Posterior vena cava (tissue), 2 donors: Measurements from ENCODE around the gene ITGA7. TPM values are rescaled to one million over a fixed set of nuclear protein-coding genes. Genes with fewer than 3 reads are reported as not detected.

Experiments used
- DNase-seq: peaks from one replicate; pipeline ENCODE4 v3.0.0-alpha.2; 2020; ENCODE audit warnings: low spot score
- intact Hi-C, 2 donors: fragments of 100-400 bp; cut with DNase I; formaldehyde crosslinking; loops; one replicate each; pipeline versions ENCODE4 v1.14.1 to v1.14.2; 2022 to 2023
- total RNA-seq, 2 donors: library from RNA; stranded (reverse); fragmentation: NEBNext Ultra II Directional; extraction: Animal tissue kit (Norgen Biotek cat#: 25700); gene quantifications; one replicate each; pipeline ENCODE4 v1.2.1, GENCODE V29; 2021
- donor health status: DM: yes; HTN: yes; CAD: no.
- donor health status: DM: yes; HTN: yes; CAD: no.

Gene ITGA7
- total RNA-seq, 2 donors from 2014 or later = 497 to 570 TPM

DNA sequence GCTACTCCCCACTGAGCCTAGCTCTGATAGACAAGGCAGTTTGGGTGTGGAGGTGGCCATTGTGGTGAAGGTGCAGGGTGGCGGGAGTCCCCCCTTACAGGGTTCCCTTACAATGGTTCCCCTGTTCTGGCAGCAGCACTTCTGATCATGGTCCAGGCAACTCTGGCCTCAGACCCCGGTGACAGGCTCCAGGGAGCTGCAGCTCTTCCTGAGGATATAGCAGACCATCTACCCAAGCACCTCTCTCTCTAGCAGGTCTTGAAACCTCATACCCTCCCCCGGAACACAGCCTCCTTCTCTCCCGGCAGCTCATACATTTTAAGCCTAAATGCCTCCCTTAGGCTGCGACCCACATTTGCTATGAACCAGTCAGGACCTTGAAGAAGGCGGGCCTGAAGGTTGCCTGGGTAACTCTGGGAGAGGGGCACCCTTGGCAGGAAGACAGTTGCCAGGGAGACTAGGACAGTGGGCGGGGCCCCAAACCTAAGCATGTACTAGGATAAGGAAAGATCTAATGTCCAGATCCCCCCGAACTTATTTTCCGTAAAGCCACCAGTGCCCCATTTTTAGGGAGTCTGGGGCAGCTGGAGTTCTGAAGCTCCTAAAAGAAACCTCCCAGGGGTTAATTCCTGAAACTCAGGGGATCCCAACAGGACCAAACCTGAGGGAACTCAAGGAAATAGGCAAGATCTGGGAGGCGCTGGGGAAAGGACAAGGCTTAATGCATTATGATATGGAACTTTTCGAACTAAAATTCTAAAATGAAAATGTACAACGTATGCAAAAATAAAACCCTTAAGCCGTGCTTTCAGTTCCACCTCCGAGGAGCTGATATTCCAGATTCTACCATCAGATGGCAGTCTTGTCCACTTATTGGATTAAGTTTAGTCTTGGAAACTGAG lies 30.7 kb upstream of the ITGA7 start:
- intact Hi-C loops = no loop called here

DNA sequence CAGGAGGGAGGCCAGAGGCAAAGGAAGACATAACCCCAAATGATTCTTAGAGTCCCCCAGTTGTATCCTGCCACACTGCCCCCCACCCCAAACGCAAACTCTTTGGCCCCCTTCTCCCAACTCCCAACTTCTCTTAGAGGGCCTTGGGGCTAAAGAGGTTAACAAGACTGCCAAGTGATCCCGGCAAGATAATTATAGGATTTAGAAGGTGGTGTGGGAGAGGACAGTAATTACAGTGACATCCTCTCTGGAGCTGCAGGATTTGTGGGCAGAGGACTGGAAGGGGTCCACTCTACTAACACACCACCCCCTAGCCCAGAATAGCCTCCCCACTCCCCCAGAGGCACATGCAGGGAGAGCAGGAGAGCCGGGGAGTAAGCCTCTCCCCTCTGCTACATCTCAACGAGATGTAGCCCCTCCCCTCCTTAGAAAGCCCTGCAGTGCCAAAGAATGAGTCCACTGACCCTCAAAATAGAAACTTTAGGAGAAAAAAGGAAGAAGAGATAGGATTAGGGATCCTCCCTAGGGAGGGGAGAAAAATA lies 29.9 kb upstream of the ITGA7 start:
- no peak for DNase-seq
- intact Hi-C loops = no loop called here

More for the DNA sequence above, 30.7 kb upstream of the ITGA7 start:
- DNase-seq = peak; percentile 93

DNA sequence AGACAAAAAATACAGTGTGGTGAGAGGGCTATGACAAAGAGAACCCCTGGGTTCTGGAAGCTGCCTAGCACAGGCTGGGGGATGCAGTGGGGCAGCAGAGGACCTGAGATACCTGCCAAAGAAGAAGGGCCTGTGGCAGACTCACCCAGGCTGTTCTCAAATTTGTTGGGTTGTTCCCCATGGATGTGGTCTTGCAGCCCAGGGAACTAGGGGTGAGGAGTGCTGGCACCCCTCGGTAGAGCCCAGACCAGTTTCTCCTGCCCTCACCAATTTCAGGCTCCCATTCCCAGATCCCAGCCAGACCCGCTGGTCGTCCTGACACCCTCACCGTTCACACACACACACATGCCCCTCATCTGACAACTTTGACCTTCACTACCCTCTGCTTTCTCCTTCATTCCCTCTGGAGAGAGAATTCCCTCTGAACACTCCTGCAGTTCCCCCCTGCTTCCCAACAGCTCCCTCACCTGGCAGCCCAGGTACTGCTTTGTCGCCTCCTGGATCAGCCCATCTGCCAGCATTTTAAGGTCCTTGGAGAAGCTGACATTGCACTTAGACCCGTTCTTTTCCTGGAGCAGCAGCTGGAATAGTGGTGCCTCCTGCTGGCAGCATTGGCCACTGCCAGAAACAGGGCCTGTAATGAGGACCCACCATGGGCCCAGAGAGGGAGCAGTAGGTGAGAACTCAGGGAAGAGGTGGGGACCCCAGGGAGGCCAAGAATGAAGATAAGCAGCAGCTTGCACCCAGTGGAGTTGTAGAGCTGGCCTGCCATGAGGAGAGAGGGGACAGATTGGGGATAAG lies 29.3 kb upstream of the ITGA7 start:
- intact Hi-C loops = no loop called here
- peak; percentile 64 for DNase-seq

DNA sequence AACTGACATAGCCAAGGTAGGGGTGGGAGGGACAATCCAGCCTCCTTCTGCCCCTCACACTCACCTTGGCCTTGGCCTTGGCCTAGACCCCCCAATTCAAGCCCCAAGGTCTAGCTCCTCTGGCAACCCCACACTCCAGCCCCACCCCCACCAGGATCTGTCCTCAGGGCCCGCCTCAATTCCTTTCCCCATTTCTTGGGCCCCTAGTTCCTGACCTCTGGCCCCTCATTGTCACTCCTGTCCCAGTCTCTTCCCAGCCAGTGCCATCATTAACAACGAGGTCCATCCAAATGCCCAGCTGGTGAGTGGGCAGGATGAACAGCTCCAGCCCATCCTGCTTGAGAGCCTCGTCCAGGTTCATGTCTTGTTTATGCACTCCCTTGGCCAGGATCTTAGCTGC lies 28.4 kb upstream of the ITGA7 start:
- intact Hi-C loops = no loop called here
- peak; percentile 73 for DNase-seq

DNA sequence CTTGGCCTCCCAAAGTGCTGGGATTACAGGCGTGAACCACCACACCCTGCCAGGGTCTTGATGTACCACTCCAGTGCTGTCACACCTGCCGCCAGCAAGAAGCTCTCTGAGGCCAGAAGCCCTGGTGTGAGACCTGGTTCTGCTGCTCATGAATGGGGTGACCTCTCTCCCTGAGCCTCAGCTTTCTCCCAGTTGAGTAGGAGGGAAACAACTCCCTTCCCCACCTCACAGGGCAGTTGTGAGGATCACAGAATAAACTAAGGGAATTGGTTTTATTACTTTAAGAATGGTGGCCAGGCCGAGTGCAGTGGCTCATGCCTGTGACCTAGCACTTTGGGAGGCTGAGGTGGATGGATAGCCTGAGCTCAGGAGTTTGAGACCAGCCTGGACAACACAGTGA lies 26.9 kb upstream of the ITGA7 start:
- DNase-seq = peak; percentile 47
- intact Hi-C loops = no loop called here

DNA sequence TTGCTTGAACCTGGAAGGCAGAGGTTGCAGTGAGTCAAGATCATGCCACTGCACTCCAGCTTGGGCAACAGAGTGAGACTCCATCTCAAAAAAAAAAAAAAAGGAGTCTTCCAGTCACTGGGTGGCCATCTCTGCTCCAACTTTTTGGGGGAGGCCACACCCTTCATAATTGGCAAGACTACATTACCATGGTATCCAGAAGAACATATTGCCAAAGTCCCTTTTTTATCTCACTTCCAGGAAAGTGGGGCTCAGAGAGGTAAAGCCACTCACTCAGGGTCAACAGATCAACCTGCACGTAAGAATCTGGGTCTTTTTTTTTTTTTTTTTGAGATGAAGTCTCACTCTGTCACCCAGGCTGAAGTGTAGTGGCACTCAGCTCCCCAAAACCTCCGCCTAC lies 26.2 kb upstream of the ITGA7 start:
- intact Hi-C loops = no loop called here
- DNase-seq = no peak

DNA sequence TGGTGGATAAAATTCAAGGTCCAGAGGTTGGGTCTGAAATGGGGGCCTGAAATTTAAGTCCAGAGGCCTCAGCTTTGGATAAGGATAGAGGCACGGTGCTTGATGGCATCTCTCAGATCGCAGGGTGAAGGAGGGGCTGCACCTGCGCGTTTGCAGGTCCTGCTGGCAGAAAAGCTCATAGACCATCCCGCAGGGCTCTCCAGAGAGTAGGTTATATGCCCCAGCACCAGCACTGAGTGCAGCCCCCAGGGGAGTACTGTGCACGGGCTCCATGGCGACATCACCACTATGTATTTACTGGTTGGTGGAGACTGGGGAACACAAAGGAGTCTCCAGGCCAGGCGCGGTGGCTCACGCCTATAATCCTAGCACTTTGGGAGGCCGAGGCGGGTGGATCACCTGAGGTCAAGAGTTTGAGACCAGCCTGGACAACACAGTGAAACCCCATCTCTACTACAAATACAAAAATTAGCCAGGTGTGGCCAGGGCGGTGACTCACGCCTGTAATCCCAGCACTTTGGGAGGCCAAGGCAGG lies 25.4 kb upstream of the ITGA7 start:
- intact Hi-C loops = no loop called here
- peak; percentile 57 for DNase-seq

DNA sequence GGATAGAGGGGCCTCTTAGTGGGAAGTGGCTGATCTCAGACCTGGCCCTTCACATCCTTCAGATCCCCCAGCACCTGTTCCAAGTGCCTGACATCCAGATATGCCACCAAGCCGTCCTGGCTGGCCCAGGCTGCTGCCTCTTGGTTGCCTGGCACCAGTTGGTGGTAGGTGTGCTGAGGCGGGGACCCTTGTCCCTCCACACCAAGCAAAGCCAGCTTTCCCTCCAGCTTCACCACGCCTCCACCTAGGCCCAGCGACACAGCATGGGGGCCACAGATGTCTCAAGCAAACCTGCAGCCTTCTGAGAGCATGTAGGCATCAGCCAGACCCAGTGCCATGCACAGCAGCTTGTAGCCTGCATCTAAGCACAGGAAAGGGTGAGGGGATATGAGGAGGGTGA lies 24.6 kb upstream of the ITGA7 start:
- peak; percentile 67 for DNase-seq
- intact Hi-C loops = no loop called here

DNA sequence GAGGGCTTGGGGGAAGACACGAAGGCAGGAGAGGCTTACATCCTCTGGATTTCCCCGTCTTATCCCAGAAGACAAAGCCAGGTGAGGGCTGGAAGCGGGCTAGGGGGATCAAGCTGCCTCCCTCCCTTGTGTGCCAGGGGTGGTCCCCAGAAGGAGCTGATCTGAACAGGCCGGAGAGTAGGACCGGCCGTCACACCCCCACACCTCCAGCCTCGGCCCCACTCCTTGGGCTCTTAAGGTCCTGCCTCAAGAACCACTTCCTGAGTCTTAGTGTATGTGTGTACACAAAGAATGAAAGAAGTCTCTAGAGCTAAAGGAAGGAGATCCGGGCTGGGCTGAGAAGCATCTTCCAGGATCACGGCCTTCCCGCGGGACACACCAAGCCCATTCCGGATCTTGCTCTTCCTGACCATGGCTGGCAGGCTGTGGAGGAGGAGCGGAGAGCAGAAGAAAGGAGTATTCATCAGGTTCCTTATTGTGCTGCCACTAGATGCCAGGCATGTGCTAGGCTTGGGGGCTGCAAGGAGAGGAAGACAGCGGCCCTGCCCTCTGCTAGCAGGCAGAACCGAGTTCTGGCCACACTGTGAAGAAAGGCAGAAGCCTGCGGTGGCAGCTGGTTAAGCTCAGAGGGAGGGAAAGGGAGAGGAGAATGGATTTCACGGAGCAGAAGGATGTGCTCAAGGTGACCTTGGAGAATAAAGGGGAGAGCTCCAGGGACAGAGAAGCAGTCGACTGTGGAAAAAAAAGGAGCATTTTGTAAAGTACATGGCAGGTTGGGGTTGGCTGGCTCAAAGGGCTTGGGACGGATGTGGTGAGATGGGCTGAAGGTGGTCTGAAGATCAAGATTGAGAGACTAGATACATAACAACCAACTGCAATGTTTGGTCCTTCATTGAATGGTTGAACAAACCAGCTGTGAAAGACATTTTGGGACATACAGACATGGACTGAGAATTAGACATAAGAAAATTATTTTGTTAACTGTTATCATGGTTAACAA lies 22.4 kb upstream of the ITGA7 start:
- DNase-seq = peak; percentile 88
- intact Hi-C loops = loop anchor here in 1 of 2 donors (5.0 kb wide), 1 partner anchor 48 kb away; a partner anchor contains a TSS

DNA sequence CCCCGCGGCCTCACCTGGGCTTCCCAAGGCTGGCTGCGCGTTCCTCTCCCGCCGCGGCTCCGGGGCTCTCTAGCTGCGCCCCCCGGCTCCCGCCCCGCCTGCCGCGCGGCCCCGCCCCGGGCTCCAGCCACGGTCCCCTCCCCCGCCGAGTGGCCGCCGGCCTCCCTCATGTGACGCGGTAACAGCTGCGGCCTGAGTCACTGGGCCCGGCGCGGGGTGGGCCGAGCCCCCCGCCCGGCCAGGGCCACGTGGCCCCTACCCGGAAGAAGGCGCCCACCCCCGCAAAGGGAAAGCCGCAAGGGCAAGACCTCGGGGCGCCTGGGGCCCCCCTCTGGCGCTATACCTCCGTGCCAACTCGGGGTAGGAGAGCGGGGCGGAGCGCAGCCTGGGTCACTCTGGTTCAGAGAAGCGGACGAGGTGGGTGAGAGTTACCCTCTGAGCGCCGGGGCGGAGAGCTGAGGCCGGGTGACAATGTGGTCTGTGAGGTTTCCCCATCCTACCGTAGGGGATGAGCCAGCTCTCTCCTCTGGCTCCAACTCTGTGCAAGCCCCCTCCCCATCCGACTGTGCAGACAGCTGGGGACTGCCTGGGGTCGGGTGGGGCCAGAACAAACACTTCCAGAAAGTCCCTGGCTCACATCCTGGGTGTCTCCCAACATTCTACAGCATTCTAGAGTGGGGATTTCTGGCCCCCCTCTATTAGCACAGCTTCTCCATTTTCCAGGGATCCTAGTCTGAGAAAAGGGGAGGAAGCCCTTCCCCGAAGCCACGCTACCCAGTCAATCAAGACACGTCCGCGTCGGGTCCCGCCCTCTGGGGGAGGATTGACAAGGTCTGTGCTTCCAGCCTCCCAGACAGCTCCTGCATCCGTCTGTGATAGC lies 21.5 kb upstream of the ITGA7 start, which contains the start of gene CD63:
Gene CD63 (minus strand): TSS at position 71 of the 880 bp plus-strand sequence. CDS start 668 bp downstream, outside the sequence.
- DNase-seq = peak; percentile 97
- intact Hi-C loops = loop anchor here in 1 of 2 donors (5.0 kb wide), 1 partner anchor 47 kb away; a partner anchor contains a TSS

DNA sequence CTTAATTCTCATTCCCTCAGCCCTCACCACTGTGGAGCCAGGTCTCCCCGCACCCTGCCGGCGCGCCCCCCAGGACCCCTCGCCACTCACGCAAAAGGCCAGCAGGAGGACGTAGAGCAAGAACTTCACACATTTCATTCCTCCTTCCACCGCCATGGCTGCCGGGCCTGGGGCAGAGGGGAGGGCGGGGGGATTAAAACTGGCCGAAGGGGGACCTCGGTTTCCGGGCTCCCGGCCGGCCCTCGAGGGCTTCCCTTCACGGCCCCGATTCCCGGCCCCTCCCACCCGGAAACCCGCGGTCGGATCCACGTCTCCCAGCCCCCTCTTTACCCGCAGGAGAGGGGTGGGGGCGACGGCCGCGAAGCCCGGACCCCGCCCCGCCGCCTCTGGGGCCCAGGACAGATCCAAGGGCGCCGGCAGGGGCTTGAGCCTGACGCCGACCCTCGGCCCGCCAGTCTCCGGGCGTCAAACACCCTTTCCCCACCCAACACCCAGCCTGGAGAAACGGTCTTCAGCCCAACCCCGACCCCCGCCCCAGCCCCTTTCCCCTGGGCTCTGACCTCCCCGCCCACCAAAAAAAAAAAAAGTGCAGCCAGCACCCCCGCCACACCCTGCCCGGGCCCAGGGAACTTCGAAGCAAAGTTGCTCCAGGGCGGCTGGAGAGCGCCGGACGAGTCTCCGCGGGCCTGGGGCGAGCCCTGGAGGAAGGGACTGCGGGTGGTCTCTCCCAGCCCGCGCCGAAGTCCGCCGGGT lies 20.7 kb upstream of the ITGA7 start:
- peak; percentile 94 for DNase-seq
- intact Hi-C loops = loop anchor here in 1 of 2 donors (5.0 kb wide), 1 partner anchor 46 kb away; a partner anchor contains a TSS

DNA sequence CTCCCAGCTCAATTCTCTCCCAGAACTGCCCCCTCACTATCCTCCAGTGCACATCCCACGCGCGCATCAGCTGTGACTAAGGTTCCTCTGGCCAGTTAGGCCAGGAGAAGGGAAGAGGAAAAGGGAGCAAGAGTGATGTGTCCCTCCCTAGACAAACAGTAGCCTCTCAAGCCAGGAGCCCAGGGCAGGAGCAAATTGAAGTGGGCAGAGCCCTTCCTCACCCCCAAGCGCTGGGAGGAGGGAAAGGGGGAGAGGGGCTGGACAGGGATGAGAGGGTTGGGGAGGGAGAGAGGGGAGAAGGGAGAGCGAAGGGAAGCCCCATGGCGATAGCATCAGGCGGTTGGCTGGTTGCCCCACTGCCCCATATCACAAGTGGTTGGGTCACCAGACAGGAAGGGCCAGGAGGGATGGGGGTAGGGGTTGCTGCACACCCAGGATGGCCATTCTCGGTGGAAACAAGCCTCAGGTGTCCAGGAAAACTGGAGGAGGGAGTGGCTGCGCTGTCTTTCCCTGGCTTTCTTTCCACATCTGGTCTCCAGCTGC lies 20.0 kb upstream of the ITGA7 start:
- intact Hi-C loops = loop anchor here in 1 of 2 donors (5.0 kb wide), 1 partner anchor 45 kb away; a partner anchor contains a TSS

DNA sequence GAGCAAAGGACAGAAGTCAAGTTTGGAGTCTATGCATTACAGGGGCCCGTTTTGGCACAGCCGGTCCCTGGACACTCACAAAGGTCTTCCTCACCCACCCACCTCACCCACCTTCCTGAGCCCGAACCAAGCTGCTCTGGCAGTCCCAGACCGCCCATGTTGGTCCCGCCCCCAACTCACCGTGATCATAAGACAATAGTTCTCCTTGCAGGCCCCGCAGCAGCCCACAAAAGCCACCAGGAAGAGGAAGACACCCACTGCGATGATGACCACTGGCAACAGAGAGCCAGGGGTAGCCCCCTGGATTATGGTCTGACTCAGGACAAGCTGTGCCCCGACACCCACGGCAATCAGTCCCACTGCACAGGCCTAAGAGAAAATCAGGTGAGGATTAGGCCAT lies 19.3 kb upstream of the ITGA7 start:
- intact Hi-C loops = loop anchor here in 1 of 2 donors (5.0 kb wide), 1 partner anchor 45 kb away; a partner anchor contains a TSS
- peak; percentile 78 for DNase-seq

More for the DNA sequence above, 20.0 kb upstream of the ITGA7 start:
- peak; percentile 89 for DNase-seq

DNA sequence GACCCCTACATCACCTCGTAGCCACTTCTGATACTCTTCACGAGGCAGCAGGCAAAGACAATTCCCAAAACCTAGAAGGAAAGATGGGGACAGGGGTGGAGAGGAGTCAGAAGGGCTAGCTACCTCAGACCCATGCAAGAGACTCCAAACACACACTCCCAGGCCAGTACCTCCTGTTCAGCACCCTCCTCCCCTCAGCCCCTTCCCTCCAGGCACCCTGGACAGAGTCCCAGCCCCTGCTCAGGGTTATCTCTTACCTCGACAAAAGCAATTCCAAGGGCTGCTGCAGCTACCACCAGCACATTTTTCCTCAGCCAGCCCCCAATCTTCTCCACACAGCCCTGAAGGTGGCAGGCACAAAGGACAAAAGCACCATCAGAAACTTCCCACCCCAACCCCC lies 17.9 kb upstream of the ITGA7 start:
- intact Hi-C loops = loop anchor here in 1 of 2 donors (5.0 kb wide), 1 partner anchor 43 kb away; a partner anchor contains a TSS
- DNase-seq = peak; percentile 37

DNA sequence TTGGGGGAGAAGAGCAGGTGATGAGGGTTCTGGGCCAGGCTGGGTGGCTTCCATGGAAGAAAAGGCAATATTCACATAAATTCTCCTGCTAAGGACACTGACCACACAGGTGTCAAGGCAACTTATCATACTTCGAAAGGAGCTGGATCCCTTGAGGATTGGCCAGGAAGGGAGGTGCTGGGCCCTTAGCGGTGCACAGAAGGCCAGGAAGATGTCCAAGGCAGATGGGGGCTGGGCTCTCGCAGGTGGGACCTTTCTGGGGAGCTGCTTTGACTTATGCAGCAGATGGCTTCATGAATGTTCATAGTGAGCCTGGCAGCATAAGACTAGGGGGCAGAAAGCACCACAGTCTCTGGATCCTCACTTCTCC lies 17.2 kb upstream of the ITGA7 start:
- peak; percentile 62 for DNase-seq
- intact Hi-C loops = loop anchor here (1.0 to 5.0 kb wide), 2 partner anchors 24 to 43 kb away; a partner anchor contains a TSS
